Uterine smooth muscle cell (primary cell): ENCODE results near the gene KLF11. TPM values are rescaled to one million over a fixed set of nuclear protein-coding genes. Genes with fewer than 3 reads are reported as not detected.

Source experiments
- total RNA-seq: library from RNA; depleted of rRNA; stranded (reverse); fragments of >200 nt; gene quantifications from 2 replicates; pipeline ENCODE4 v1.2.3, GENCODE V29; 2014

The KLF11 gene
- total RNA-seq = 4.1 and 6.7 TPM in 2 replicates

GRCh38 chr2:10043256-10043905 lies at the start of gene KLF11:
KLF11 (plus strand) TSS chr2:10043550; CDS start chr2:10043717, 167 bp downstream.

DNA sequence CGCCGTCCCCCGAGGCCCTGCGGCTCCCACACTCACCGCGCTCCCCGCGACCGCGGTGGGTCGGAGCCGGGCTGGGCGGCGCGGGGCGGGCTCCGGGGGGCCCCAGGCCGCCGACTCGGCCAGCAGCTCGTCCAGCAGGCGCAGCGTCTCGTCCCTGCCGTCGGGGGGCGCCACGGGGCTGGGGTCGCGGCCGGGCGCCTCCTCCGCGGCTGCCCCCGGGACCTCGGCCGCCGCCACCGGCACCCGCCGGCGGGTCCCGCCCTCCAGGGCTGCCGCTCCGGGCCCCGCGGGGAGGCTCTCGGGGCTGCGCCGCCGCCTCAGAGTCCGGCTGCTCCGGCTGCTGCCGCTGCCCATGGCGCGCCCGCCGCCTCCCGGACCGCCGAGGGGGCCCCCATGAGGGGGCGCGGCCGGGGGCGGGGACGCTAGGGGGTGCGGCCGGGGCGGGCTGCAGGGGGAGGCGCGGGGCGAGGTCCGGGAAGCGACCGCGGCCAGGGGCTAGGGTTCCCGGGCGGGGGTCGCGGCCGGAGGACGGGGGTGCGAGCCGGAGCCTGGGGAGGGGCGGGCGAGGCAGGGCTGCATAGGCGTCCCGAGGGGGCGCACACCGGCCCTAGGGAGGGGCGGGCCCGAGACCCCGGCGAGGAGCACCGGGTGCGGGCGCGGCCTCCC lies 36.7 kb downstream of the KLF11 start, which contains the start of gene CYS1:
TSS of gene CYS1 (minus strand) at position 542 of the 666 bp plus-strand sequence. CDS start at position 354, 188 bp downstream.

Other genes starting within 250 kb of the KLF11 start
- 40.9 and 46.6 TPM in 2 replicates for gene TAF1B, start 200.1 kb upstream of the KLF11 start, total RNA-seq
- gene GRHL1, start 91.9 kb upstream of the KLF11 start, total RNA-seq = under 0.01 and 0.37 TPM in 2 replicates
- 0.33 and 1.5 TPM in 2 replicates for gene CYS1, start 36.9 kb downstream of the KLF11 start, total RNA-seq
- gene RRM2, start 79.2 kb downstream of the KLF11 start, total RNA-seq = 21.0 and 76.0 TPM in 2 replicates